GM18511 (cell line): ENCODE measurements around the gene DPF3.
"Not testable (repeated sequence)": the region's sequence is repeated elsewhere in the genome, so short reads cannot be mapped to it uniquely, and the experiment has no call there.

Source experiments
- ATAC-seq: cut with Tn5 transposase; IDR thresholded peaks from one replicate; pipeline ENCODE4 v1.9.1; 2021; ENCODE audit warnings: mild to moderate bottlenecking, moderate library complexity; ENCODE audit not compliant: unreplicated experiment

The DPF3 gene

DNA sequence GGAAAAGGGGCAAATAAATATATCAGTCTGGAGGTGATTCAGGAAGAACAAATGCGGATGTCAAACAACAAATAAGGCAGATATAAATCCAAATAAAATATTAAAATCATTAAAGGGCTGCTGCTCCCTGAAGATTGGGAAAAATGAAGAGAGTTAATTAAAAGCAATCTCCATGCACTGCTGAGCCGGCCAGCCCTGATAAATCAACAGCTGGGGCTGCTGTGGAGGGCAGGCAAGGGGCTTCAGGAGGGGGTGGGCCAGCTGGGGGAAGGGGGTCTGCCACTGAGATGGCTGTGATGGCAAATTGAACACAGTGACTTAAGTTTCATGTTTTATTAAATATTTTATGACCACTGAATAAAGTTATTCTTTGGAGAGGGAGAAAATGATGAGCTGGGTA, 12.4 kb downstream of the DPF3 start:
- no peak for ATAC-seq

DNA sequence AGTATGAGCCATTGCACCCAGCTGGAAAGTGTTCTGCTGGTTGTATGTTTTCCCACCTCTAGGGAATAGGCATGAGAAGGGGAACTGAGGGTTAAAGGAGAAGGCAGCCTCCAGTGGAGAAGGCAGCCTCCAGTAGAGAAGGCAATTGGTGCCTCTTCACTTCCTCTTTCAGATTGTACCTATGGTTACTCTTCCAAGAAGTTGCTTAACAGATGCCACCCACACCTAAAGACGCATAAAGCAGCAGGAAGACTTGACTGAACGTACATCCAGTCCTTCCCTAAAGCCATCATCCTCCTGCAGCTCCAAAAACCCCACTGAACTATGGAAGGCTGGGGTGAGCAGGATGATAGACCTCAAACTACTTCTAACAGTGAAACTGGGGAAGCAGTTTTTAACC, 13.1 kb downstream of the DPF3 start:
- ATAC-seq = no peak

- ATAC-seq = no peak
These were observed 13.7 kb downstream of the DPF3 start for GRCh38 chr14:72880164-72880563.

GRCh38 chr14:72879431-72879830, 14.5 kb downstream of the DPF3 start:
- ATAC-seq = no peak

GRCh38 chr14:72878746-72879145, 15.2 kb downstream of the DPF3 start:
- no peak for ATAC-seq

DNA sequence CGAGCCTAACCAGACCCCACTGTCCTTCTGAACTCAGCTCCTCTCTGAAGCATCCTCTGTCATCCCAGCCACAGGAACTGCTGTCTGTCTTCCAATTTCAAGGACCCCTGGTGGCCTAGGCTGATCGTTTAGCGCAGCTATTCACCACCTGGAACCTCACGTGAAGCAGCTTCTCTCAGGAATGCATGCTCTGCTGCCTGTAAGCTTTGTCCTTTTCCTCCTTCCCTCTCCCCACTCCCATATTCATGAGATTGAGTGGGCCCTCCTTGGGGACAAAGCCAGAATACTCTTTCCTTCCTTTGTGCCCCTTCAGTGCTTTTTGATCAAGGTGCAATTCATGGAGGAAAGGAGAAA, 17.2 kb downstream of the DPF3 start:
- no peak for ATAC-seq

DNA sequence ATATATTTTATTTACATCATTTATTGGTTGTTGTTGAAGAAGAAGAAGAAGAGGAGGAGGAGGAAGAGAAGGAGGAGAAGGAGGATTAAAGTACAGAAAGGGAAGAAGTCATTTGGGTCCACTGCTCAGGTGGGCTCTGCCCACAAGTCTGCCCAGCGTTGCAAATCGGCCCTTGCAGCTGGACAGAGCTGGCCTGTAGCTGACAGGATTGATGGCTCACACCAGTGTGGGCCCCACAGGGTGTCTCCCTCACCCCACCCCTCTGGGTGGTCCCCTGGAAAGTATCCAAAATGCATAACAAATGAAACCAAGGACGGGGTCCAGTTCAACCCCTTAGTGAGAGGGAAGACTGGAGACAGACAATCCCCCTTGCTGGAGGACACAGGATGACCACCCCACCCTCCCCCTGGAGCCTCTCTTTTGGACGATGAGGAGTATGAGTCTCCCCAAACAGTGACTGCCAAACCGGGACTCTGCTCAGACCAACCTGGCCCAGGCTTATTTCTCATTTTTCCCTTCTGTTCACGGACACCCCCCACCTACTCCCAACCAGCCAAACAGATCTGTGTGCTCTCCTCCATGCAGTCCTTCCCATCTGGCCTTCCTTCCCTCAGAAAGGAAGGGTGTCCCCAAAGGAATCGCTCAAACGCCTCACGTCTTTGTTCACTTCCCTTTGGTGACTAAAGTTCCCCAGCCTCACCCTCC, 17.7 kb downstream of the DPF3 start:
- ATAC-seq = no peak

GRCh38 chr14:72870878-72871277, 23.0 kb downstream of the DPF3 start:
- not testable (repeated sequence) for ATAC-seq

DNA sequence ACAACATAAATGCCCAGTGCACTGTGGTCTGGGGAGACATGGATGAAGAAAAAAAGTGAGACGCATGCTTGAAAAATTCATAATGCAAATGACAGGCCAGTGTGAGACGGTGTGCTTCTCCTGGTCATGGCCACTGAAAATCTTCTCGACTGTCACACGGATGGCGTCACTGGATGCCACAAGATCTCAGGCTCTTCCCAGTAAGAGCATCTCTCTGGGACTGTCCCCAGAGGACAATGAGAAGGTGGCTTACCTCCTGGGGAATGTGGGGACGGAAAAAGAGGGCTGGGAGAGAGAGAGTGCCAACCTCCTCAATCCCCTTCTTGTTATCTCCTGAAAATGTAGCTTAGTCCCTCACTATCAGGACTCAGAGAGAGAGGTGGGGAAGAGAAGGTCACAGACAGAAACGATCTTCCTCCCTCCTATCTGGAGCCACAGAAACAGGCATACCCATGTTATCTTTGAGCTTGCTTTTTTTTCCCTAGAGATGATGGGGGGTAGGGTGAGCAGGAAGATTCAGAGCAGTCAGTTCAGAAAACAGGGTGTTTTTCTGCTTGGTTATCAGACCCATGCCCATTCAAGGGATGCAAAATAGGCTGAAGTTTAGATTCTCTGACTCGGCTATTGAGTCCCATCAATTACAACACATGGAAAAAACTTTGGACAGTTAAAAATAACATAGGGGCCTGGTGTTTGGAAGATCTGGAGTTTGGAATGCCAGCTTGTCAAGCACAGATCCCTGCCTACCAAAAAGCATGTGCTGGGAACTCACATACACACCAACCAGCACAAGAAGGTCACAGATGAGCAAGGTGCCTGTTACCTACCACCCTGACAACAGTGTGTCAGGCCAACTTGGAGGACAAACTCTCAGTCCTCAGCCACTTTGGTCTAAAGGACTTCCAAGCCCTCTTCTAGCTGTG, 24.2 kb downstream of the DPF3 start:
- ATAC-seq = no peak

- no peak for ATAC-seq
These were observed 25.4 kb downstream of the DPF3 start for GRCh38 chr14:72868500-72868899.

DNA sequence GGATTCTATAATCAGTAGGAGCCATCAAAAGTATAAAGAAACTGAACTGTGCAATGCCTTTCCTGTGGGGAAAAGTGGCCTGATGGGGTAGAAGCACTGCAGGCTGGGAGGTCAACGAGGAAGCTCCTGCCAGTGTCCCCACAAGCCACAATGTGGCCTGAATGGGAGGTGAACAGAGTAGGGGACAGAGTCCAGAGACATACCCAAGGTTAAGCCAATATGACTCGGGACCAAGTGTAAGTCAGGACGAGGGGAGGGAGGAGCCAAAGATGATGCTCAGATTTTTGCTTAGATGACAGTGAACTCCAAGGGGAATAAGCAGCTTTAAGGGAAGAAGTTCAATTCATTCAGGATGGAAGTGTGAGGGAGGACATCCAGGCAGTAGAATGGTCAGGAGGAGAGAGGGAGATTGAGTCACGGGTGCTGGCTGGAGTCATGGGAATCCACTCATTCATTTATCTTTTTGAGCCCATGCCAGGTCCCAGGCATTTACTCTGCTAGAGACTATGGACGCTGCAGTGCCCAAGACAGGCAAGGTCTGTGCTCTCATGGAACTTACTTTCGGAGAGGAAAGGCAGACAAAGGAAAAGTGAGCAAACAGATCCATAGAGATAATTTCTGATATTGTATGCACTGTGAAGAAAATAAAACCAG, 29.1 kb downstream of the DPF3 start:
- ATAC-seq = no peak

- ATAC-seq = peak; percentile 61
These were observed 30.5 kb downstream of the DPF3 start for GRCh38 chr14:72863216-72864006.

- ATAC-seq = no peak
These were observed 37.2 kb downstream of the DPF3 start for GRCh38 chr14:72856530-72857266.

DNA sequence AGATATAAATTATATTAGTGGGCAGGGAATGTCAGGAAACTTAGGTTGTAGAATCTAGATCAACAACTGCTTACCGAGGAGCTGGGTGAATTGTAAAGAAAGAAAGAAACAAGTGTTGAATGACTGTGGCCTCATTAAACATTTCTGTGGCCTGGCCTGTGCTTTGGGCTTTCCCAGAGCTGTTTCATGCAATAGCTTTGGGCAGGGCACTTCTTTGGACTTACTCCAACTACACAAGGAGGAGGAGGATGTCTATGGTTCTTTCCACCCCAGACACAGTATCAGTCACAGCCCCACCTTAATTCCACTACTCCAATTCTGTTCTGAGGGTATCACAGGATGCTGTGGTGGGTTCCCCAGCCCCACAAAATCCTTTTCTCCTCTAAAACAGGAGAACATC, 38.0 kb downstream of the DPF3 start:
- ATAC-seq = no peak

GRCh38 chr14:72852194-72852593, 41.7 kb downstream of the DPF3 start:
- no peak for ATAC-seq

- no peak for ATAC-seq
These were observed 42.3 kb downstream of the DPF3 start for GRCh38 chr14:72851635-72852034.

- no peak for ATAC-seq
These were observed 43.5 kb downstream of the DPF3 start for GRCh38 chr14:72850360-72850759.

DNA sequence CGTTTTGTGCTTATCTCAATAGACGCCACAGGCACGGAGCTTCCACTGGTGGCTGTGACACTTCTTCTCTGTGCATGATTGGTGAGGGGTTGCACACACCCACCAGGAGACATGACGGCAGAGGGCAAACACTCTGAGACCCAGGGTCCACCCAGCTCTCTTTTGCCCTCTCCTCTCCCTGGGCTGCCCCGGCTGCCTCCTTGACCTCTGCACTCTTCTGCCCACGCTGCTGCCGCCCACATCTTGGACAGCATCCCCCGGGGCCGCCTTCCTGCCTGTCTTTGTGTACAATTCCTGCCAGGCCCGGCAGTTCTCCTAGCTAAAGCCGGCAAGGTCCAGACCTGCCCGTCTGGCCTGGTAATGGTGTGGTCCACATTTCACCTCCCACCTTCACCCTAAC, 44.7 kb downstream of the DPF3 start:
- no peak for ATAC-seq

DNA sequence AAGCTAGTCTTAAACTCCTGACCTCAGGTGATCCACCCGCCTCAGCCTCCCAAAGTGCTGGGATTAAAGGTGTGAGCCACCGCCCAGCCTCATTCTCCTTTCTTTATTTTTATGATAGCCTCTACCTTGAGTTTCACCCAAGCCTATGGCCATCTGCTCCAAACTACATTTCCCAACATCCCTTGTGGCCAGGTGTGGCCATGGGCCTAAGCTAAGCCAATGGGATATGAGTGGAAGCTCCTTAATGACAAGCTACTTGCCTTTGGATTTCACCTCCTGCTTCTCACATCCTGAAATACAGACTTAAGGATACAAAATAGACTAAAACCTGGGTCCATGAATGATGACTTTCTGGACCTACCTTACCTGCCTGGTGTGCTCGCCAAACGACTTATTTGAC, 46.2 kb downstream of the DPF3 start:
- no peak for ATAC-seq

GRCh38 chr14:72845683-72846082, 48.2 kb downstream of the DPF3 start:
- ATAC-seq = no peak
